C1 segment of cervical spinal cord (tissue), 14 donors: Measurements from ENCODE around the gene KBTBD4.
"Not testable (repeated sequence)": the region's sequence is repeated elsewhere in the genome, so short reads cannot be mapped to it uniquely, and the experiment has no call there.

Source experiments
- DNase-seq, 14 donors: peaks; one replicate each; lab custom pipeline; 2025; lab: John Stamatoyannopoulos, UW

Gene KBTBD4

DNA sequence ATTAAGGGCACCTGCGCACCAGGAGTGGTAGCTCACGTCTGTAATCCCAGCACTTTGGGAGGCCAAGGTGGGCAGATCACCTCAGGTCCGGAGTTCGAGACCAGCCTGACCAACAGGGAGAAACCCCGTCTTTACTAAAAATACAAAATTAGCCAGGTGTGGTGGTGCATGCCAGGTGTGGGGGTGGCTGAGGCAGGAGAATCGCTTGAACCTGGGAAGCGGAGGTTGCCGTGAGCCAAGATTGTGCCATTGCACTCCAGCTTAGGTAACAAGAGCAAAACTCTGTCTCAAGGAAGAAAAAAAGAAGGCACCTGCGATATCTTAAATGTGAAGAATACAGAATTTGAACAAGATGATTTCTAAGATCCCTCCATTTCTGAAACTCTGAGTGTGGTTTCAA lies 52.7 kb downstream of the KBTBD4 start:
- DNase-seq, result not testable (repeated sequence)

DNA sequence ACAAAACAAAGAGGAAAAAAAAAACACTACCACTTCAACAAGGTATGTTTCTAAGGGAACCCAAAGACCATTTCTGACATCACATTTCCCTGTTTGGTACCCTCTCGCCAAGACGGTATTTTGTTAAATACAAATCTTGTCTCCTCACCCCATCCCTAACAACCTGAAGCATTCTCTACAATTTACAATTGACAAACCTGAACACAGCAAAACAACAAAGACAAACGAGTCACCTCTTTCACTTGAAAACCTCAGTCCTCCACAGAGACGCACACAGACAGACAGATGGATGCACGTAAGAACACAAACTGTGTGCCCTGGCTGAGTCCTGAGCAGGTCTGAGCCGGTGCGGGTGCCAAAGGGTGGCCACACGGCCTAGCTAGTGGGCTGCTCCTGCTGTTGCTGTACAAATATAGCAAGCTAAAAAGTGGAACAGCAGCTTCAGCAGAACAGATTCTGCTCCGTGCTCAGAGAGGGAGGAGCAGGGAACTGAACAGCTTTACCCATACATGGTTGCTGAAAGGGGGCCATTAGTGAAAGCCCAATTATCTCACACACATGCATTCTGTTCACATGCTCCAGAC lies 54.4 kb downstream of the KBTBD4 start:
- DNase-seq, result peak in 6 of 14 donors; percentile 6 to 95 (median 14)

GRCh38 chr11:47523490-47524225 lies 55.1 kb downstream of the KBTBD4 start:
- peak in 4 of 14 donors; percentile 18 to 72 (median 46) for DNase-seq
